ENCODE measurements around the gene NR6A1.

Gene NR6A1

DNA sequence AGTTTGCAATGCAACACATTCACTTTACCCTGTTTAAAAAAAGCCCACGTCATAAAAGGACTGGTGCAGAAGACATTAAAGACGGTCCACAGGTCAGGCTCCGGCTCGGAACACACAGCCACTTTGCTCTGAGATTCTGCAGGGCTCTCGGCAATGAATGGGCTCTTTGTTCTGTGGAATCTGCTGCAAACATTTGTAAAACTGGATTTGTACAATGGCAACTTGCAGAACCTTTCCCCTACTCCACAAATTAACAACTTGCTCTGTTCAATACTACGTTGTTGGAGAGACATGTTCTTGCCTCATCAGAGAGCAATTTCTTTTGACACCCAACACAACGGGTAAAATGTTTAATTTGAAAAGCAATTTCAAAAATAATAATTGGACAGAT, 250.9 kb downstream of the NR6A1 start:
- no peak for DNase-seq (ENCODE audit: low spot score)

DNA sequence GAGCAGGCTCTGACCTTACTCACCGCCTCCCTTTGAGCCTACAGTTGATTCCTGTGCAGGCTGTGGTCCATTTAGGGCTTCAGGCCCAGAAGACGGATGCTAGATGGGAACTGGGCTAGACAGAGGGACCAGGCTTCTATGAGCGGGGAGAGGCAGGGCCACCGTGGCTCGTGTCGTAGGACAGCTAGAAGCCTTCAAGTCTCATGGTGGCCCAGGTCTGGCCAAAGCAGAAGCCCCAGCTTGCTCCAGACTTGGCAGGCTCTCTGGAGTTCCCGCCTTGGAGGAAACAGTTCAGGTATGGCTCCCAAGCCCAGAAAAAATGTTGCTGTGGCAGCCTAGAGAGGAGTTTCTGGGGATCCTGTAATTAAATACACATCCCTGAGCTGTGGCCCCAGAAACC, 253.0 kb downstream of the NR6A1 start:
- DNase-seq (ENCODE audit: low spot score) = no peak

DNA sequence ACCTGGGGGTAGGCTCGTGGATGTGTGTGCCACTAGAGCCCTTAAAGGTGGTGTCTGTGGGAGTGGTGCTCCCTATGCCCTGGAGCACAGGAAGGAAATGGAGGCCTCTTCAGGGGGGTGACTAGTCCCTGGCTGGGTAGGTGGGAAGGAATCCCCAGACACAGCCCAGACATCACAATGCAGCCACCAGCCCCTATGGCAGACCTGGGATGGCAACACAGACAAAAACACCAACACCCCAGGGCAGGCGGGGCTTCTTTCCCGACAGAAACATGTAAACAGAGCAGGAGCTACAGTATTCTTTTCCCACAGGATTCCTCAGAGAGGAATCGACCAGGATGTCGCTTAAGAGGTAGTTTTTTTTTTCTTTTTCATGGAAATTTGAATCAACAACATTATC, 253.5 kb downstream of the NR6A1 start:
- DNase-seq (ENCODE audit: low spot score) = no peak

DNA sequence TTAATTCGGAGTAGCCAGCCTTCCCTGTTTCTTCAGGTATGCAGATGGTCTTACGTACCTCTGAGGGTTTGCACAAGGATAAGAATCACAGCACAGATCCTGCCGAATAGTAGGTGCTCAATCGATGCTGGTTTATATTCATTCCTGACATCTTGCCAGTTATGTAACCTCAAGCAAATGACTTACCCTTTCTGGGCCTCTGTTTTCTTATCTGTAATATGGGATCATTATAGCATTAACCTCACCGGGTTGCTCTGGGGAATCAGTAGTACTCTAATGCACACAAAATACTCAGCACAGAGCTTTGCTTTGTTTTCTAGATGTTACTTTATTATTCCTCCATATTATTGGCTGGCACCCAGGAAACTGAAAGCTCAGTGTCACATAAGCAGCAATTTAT, 256.2 kb downstream of the NR6A1 start:
- no peak for DNase-seq (ENCODE audit: low spot score)

DNA sequence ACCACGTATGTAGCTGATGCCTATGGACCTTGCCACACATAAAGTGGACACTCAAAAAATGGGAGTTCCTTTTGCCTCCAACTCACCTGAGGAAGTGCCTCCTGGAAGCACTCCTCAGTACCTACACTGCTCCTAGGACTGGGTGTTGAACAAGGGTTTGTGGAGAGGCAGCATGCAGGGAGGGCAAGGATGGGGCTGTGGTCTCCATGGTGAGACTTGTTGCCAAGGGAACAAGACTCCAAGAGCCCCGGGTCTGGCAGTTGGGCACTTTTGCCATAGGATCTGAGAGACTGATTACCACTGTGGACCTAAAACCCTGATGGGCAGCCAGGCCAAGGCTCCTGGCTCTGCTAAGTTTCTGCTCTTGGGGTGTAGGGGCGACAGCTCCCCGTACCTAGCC, 257.0 kb downstream of the NR6A1 start:
- no peak for DNase-seq (ENCODE audit: low spot score)

DNA sequence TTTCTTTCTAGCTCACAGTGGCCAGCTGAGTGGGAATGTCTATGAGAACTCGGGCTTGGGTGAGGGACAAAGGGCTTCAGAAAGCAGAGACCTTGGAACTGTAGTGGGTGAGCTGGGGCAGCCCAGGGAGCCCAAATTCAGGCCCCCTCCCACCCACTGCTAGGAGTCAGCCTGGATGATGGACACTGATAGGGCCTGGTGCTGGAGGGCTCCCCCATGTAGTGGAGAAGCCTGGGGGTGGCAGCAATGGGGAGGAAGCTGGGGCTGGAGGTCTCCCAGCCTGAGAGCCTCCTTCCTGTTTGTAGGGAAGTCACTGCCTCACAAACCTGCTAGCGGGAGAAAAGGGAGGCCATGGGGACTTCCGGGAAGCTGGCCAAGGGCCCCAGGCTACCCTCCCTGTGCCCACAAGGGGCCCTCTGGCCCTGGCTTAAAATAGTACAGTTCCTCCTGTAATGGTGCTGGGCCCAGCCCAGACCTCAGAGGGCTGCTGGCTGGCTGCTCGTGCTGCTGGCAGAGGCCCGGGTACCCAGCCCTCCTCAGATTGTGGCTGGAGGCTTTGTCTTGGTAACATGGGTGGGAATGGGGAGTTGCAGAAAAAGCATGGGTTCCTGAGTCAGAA, 257.6 kb downstream of the NR6A1 start:
- no peak for DNase-seq (ENCODE audit: low spot score)

DNA sequence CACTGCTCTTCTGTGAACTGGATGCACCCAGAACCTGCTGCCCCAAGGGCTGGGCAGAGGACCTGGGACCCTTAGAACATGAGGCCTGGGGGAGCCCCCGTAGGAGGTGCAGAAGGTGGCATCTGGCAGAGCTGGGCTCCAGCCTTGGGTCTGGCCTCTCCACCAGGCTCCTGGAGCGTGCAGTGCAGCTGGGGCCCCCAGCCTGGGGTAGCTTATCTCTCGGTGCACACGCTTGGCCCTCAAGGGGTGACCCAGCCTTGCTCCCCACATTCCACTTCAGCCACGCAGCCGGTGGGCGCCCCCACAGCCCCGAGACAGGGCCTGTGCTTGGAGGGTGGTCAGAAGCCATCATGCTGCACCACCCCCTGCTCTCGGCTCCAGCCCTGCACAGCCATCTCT, 258.3 kb downstream of the NR6A1 start:
- DNase-seq (ENCODE audit: low spot score) = no peak

DNA sequence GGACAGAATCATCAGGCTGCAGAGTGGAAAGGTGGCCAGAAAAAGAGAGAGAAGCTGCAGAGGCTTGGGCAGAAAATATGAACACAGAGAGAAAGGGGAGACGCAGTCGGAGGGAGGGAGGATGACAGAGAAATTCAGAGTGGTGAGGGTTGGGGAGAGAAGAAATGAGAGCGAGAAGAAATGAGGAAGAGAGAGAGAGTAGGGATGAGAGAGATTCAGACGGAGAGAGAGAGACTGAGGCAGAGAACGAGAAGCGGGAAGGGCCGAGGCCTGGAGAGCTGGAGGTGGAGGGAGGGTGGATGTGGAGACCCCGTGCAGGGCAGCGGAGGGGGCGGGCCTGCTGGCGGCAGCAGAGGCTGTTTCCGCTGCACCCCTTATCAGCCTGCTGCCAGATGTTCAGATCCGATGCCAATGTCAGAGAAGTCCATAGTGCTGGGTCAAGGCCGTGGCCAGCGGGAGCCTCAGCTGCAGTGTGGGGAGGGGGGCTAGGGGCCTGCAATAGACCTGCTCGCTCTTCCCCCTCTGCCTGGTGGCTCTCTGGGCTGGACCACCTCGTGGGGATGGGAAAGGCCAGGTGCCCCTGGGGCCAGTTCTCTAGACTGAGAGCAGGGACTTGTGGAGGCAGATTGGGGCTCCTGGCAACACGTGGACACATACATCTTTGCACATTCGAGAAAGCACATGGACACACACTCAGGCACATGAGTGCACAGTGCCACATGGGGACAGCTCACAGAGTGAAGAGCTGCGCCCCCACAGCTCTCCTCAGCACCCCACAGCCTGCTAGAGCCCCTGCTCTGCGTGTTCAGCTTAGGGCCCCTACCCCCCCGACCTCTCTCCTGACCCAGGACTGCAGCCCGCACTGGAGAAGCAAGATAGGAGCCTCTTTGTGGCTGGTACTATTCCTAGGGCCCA, 259.0 kb downstream of the NR6A1 start:
- DNase-seq (ENCODE audit: low spot score) = no peak

DNA sequence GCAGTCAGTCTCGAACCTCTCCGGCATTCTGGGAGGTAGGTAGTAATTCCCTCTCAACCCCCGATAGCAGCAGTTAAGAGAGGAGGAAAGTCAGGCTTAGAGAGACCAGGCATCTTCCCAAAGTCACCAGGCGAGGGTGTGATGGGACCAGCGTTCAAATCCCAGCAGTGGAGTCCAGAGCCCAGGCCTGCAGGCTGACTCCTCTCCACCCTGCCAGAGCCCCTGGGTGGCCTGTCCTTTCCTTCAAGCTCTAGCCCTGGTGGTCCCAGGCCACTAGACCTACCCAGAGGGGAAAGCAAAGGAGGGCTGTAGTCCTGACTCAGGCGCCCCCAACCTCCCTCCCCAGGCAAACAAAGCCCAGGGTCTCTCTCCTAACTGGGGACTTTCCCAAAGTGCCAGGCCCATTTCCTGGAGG, 259.7 kb downstream of the NR6A1 start:
- peak; percentile 61 for DNase-seq (ENCODE audit: low spot score)

DNA sequence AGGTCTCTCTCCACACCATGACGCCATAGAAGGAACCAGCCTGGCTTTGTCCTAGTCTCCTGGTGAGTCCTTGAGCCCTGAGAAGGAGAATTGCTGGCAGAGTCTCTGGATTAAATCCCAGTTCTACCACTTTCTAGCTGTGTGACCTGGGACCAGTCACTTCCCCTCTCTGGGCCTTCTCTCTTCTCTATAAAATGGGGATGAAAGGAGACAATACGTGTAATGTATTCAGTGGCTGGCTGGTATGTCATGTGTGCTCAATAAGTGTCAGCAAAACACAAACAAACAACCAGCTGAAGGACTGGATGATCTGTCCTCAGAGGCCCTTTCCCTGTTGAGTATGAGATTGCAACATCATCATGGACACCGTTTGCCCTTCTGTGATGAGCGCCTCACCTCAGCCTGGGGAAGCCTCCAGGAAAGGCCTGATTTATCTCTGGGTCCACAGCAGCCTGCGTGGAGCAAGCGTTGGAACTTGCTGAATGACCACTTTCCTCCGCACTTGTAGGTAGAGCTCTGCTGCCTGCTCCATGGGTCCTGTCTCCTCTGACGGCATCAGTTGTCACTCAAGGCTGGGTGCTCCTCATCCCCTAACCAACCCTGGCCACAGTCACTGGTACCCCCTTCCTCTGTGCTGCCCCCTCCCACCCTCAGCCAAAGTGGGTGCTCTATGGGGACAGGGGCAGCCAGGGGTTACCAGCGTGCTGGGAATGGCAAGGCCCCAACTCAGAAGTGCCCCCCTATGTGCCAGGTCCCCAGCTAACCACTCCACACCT, 260.3 kb downstream of the NR6A1 start:
- no peak for DNase-seq (ENCODE audit: low spot score)

DNA sequence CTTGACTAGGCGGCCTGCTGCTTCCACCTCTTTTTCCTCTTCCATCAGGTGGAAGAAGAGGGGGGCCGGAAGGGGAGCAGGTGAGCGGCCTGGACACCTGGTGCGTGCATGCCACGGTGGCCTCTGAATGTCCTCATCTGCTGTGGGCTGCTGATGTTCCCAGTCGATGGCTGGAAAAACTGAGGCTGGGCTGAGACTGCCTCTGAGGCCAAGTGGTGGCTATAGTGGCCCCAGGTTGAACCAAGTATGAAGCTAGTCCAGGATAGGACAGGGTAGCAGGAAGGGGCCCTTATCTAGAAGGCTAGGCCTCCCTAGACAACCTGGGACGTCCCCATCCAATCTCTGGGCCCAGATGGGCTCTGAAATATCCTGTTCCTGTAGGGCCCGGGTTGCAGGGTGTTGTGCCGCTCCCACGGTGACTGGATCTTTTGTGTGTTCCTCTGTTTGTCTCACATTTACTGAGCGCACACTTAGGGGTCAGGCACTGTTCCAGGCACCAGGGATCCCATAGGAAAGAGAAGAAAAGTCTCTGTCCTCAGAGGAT, 263.2 kb downstream of the NR6A1 start:
- no peak for DNase-seq (ENCODE audit: low spot score)

DNA sequence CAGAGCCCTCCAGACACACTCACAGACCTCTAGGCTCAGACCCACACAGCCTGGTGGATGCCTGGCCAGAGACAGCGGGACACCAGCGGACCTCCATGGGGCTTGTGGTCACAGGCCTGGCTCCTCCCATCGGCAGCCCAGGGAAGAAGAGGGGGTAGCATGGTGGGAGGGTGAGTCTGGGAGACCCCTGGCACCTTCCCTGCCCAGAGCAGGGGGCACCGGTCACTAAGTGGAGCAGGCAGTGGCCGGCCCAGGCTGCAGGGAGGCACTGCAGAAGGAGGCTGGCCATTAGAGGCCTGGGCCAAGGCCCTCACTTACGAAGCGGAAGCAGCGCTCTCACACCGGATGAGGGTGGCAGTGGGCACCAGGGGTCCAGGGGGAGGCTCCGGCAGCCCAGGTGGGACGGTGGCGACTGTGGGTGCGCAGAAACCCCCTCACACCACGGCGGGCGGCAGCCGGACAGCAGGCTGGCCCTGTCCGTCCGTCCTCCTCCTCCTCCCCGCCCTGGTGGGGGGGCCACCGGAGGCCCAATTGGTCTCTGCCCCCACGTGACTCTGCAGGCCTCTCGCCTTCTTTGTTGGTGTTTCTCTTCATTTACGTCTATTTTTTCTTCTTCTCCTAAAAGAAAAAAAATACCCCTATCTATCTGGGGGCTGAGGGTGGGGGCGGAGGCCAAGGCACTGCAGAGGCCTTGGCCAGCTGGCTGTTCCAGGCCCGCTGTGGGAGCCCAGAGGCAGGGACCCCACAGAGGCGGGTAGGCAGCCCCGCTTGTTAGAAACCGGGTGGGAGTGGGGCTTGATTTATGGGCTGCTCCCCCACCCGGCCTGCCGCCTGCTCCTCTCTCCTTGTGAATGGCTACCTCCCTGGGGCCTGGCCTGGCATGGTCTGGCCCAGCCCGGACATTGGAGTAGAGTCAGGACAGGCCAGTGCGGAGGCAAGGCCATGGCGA, 263.9 kb downstream of the NR6A1 start, which contains the start of gene NR5A1:
NR5A1 (minus strand) TSS at position 469 of the 949 bp plus-strand sequence. CDS start 4,004 bp downstream, outside the sequence.
- DNase-seq (ENCODE audit: low spot score) = no peak

DNA sequence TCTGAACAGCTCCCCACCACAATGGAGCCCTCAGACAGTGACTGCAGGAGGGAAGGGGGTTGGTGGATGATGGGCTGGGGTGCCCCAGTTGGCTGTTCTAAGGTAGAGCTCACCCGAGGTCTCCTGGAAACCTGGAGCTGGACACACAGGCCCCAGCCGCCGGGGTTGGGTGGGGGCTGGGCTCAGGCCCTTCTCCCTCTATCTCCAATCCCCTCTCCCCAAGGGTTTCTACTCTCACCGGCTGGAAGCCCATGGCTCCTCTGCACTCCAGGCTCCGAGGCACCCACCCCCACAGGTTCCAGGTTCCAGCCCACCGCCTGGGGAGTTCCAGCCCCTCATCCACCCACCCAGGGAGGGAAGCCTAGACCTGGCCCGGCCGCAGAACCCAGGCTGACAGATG, 264.7 kb downstream of the NR6A1 start:
- DNase-seq (ENCODE audit: low spot score) = no peak

DNA sequence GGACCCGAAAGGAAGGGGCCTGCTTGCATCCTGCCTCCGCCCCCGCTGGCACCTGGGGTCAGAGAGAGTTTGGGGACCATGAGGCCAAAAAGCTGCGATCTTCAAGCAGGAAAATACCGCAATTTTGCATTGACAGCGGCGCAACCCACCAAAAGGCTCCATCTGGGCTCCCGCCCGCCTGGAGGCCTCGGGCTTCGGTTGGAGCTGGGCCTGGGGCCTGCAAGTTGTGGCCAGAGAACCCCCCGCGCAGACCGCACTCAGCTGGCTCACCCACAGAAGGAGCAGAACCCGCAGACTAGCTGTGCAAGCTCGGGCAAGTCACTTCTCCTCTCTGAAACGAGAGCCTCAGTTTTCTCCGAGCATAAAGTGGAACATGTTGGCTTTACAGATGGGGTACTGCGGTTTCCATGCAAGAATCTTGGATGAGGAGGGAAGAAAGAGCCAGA, 265.2 kb downstream of the NR6A1 start:
- no peak for DNase-seq (ENCODE audit: low spot score)

DNA sequence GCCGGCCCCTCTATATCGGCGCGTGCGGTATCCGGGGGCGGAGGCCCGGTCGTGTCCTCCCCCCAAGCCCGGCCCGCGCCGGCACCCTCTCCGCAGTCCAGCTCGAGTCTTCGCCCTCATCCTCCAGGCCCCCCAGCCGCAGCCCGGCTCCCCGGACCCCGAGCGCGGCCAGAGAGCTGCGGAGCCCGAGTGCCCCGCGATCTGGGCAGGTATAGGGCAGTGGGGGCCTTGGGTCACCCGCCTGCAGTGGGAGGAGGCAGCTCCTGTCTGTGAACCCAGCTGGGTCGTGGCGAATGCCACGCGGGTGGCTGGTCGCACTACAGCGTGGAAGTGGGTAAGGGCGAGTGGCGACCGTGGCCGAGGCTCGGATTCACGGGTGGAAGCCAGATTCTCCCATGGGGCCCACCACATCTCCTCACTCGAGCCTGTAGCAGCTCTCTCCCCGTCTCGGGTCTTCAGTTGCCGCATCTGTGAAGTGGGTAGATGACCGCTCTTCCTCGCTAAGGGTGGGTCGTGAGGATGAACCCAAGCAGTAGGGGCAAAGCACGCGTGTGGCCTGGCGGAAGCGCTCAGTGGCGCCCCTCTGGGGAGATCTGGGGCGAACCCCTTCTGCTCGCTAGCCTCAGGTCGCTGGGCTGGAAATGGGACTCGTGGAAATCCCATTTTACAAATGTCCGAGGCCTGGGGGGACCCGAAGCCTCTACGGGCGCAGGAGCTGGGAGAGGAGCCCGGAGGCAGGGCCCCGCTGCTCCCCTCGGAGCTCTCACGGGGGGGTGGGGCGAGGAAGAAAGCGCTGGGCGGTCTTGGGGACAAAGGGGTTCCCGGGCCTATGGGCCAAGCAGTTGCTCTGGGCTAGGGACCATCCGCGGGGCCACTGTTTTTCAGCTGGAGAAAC, 265.9 kb downstream of the NR6A1 start:
- peak; percentile 67 for DNase-seq (ENCODE audit: low spot score)

DNA sequence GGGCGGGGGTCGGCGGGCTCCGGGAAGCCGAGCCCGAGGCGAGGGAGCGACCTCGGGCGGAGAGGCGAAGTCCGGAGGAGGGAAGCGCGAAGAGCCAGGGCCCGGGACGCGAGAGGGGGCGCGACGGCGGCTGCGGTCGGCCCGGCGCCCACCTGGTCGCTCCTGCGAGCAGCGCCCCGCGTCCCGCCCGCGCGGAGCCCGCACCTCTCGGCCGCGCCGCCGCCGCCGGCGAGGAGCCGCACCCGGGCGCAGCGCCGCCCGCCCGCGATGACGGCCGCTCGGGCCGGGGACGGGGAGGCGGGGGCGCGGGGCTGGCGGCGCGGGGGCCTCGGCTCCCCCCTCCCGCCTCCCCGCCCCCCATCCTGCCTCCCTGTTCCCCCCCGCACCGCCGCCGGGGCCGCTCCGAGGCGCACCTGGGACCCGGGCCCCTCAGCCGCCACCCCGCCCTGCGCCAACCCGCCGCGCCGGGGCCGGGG, 266.5 kb downstream of the NR6A1 start:
- DNase-seq (ENCODE audit: low spot score) = peak; percentile 63

DNA sequence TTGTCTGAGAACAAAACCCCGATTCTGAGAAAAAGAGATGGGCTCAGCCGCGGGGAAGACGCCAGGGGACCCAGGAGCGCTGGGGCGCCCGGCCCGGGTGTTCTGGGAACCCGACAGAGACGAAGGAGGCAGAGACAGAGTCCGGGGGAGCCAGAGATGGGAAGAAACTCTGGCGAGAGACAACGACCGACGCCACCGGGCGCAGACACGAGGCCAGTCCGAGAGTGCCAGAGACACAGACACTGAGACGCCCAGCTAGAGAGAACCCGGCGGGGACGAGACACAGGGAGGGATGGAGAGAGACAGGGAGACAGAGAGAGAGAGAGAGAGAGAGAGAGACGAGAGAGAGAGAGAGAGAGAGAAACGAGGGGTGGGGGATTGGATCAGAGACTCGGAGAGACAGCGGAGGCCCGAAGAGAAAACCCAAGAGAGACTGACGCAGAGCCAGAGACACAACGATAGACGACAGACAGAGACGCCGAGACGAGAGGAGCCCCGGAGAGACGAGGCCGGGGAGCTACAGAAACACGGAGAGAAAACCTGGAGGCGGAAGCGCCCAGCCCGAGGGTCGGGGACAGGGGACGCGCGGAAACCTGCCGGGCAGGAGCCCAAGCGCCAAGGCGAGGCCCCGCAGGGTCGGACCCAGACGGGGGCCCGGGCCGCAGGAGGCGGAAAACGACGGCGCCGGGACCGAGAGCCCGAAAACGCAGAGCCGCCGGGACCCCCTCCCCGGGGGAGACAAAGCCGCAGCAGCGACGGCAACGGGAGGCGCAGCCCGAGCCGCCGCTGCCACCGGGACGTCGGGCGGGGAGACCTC, 267.2 kb downstream of the NR6A1 start:
- no peak for DNase-seq (ENCODE audit: low spot score)

DNA sequence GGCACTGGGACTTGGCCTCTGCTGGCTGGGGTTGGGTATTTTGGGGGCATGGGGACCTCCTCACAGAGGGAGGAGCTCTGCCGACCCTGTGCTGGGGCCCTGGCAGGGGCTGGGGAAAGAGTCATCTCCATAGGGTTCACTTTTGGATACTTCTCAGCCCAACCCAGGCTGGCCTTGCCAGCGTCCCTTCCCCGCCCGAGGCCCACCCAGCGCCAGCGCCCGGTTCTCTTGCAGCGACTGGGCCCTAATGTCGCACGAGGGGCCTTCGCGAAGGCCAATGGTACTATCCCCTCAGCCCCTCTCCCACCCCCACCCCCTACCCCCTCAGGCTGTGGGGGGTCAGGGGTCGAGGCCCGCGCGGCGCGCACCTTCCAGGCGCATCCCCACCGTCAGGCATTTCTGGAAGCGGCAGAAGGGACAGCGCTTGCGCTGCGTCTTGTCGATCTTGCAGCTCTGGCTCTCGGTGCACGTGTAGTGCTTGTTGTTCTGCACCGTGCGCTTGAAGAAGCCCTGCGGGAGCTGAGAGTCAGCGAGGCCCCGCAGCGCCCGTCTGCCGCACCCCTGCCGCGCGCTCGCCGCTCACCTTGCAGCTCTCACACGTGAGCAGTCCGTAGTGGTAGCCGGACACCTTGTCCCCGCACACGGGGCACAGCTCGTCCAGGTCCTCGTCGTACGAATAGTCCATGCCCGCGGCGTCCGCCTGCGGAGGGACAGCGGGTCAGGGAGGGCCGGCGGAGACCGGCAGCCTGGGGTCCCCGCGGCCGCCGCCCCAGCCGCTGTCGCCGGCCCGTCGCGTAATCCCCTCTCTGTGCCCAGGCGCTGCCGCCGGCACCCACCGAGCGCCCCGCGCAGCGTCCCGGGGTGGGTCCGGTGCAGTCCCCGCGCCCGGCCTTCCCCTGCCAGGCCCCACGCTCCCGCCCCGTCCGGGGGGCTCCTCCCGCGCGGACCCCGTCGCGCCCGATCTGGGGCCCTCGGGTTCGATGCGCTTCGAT, 268.1 kb downstream of the NR6A1 start:
- DNase-seq (ENCODE audit: low spot score) = no peak

All from iPS-NIHi11 (cell line).